ENCODE measurements around the gene OPRM1. TPM values are rescaled to one million over a fixed set of nuclear protein-coding genes. Genes with fewer than 3 reads are reported as not detected.

Gene OPRM1
- total RNA-seq, 1 experiment from 2014 or later: not detected

- WGBS (ENCODE audit: extremely low coverage, insufficient read length, low lambda C conversion rate): no CpG with 5 or more reads among the region's 3 CpGs
- no peaks in the 10 kb centered on the region for H3K79me2 ChIP-seq (ENCODE audit: insufficient read depth, low read length)
- no peak overlapping the region for H2BK12ac ChIP-seq (ENCODE audit: insufficient read length, low read depth, low read length)
- H3K56ac ChIP-seq (ENCODE audit: insufficient read length, low read depth, low read length): no peak overlapping the region
- no peaks in the 10 kb centered on the region for H3K79me1 ChIP-seq (ENCODE audit: insufficient read depth, low read depth, low read length, poor library complexity, severe bottlenecking)
- no peaks in the 10 kb centered on the region for H3K4me1 ChIP-seq (ENCODE audit: insufficient read depth, low read length)
- H3K4me2 ChIP-seq (ENCODE audit: insufficient read depth, insufficient read length, low read length): no peak overlapping the region
- Mint-ChIP-seq H3K4me1 (no peaks in the 10 kb centered on the region), H3K4me3 (no peak overlapping the region), H3K36me3 (ENCODE audit: insufficient read depth in 1 of 3, low read depth in 3 of 3) (peaks cover 0 to 1% (median 0%) of the 10 kb centered on the region in 3 experiments; a peak in 1 of 7 replicates), H3K9me3 (no peaks in the 10 kb centered on the region), H3K27ac (no peak overlapping the region), H3K27me3 (ENCODE audit: low read depth) (no peaks in the 10 kb centered on the region; the same call in 1 of the 2 replicates)
- no peak overlapping the region for H3K9ac ChIP-seq (ENCODE audit: extremely low read depth, insufficient read length, low read length)
- no peak overlapping the region for H2AK5ac ChIP-seq (ENCODE audit: insufficient read length, low read length)
- no peak for TF ChIP-seq CTCF (conservative IDR thresholded peaks at IDR 0.05)
- no peaks in the 10 kb centered on the region for H3K9me3 ChIP-seq (ENCODE audit: control insufficient read depth, low read depth, low read length)
- H3K23ac ChIP-seq (ENCODE audit: insufficient read length, low read depth, low read length): no peak overlapping the region
- H4K8ac ChIP-seq (replicated peaks; ENCODE audit: insufficient read length, low read depth, low read length): no peak overlapping the region
- H2AFZ ChIP-seq (ENCODE audit: low read length): no peak overlapping the region
- H2BK5ac ChIP-seq (ENCODE audit: insufficient read length, low read length): no peak overlapping the region
- H2BK120ac ChIP-seq (ENCODE audit: low read depth, low read length, poor library complexity, severe bottlenecking): no peak overlapping the region
- H4K5ac ChIP-seq (ENCODE audit: insufficient read length, low read depth, low read length): no peak overlapping the region
- H4K91ac ChIP-seq (ENCODE audit: insufficient read length, low read depth, low read length): no peak overlapping the region
- no peak overlapping the region for H2BK20ac ChIP-seq (ENCODE audit: low read depth, low read length, poor library complexity, severe bottlenecking)
- H3K23me2 ChIP-seq (ENCODE audit: insufficient read length, low read depth, low read length, poor library complexity, severe bottlenecking): no peaks in the 10 kb centered on the region
- H3K27me3 ChIP-seq (ENCODE audit: insufficient read depth, low read length): no peaks in the 10 kb centered on the region
- no peaks in the 10 kb centered on the region for H4K20me1 ChIP-seq (ENCODE audit: control insufficient read depth, insufficient read depth, insufficient read length)
- H2BK15ac ChIP-seq (ENCODE audit: low read depth, low read length): no peak overlapping the region
- no peak overlapping the region for H3T11ph ChIP-seq (ENCODE audit: low read length)
- no peak for DNase-seq
- H3K18ac ChIP-seq (ENCODE audit: insufficient read length, low read depth, low read length): no peak overlapping the region
- H3K27ac ChIP-seq (ENCODE audit: insufficient read length, low read depth, low read length): no peak overlapping the region
- no peak overlapping the region for H3K14ac ChIP-seq (ENCODE audit: insufficient read depth, low read length)
- H3K4ac ChIP-seq (ENCODE audit: low read depth, low read length): no peak overlapping the region
These were observed 163.3 kb downstream of the OPRM1 start for GRCh38 chr6:154202339-154202738.

Data from H9 (cell line).